UCSD-AML1 (cell line): ENCODE data around the gene LPIN1.
"Not testable (repeated sequence)": the region's sequence is repeated elsewhere in the genome, so short reads cannot be mapped to it uniquely, and the experiment has no call there.

Experiments used
- DNase-seq: peaks from one replicate; lab custom pipeline; 2025; ENCODE audit not compliant: unreplicated experiment; lab: John Stamatoyannopoulos, UW

Gene LPIN1

DNA sequence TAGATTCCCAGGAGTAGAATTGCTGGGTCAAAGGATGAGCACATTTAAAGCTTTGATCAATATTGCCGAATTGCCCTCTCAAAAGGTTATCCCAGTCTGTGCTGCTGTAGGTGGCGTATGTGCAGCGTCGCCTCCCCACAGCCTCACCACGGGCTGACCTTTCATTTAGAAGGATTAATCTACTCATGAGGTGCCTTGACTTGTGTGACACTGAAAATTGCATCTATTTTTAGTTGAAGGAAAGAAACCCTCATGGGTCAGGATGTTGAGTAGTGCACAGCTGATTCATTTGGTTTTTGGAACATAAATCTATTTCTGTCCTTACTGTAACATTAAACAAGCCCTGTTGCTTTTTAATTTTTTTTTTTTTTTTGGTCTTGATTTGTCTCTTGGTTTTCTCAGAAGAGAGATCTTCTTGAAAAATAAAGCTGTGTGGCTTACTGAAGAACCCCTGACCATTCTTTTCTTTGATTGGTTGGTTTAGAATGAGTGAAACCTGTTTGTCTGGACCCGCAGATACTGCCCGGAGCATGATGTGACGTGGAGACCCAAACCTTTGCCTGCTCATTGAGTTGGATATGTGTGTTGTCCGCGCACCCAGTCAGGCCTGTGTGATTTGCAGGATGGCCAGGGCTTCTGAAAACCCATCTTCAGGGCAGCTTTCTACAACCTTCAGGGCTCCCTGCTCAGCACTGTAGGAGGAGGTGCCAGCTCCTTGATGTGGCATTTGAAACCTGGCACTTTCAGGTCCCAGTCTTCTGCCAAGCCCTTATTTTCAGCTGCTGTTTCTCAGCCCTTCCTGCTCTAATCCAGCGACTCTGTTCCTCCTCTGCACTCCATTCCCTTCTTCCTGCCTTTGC is 61.0 kb downstream of the LPIN1 start:
- no peak for DNase-seq

DNA sequence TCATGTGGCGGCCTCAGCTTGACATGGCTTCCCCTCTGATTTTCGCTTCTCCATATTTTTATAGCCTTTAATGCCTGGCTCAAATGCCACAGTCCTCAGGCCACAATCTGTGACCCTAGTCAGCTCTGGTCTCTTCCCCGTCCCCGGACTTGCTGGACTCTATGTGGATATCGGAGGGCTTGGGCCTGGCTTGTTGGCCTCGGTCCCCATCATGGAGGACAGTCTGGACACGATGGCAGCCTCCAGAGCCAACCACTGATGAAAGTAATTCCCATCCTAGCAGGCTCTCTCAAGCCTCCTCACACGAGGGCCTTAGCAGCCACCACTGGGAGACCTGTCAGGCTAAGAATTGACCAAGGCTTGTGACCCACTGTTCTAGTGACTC is 61.6 kb downstream of the LPIN1 start:
- no peak for DNase-seq

DNA sequence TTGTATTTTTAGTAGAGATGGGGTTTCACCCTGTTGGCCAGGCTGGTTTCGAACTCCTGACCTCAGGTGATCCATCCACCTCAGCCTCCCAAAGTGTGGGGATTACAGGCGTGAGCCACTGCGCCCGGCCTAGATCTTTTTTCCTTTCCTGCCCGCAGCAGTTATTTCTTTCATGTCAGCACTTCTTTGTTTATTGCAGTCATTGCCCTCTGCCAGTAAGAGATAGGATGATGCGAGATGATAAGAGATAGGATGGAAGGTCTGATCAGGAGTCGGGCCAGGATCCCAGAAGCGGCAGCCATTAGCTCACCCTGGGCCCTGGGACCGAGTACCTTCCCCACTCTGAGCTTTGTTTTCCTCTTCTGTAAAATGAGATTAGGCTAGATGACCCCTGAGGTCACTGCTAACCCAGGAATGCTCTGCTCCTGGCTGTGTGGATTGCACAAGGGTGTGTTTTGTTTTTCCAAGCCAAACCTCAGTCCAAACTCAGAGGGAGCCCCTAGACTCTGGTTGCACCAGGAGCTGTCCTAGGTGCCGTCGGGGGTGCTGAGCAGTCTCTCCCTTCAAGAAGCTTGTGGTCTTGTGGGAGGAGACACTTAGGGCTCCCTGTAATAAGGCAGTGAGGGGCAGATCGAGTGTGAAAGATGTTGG is 63.3 kb downstream of the LPIN1 start:
- DNase-seq, result no peak

DNA sequence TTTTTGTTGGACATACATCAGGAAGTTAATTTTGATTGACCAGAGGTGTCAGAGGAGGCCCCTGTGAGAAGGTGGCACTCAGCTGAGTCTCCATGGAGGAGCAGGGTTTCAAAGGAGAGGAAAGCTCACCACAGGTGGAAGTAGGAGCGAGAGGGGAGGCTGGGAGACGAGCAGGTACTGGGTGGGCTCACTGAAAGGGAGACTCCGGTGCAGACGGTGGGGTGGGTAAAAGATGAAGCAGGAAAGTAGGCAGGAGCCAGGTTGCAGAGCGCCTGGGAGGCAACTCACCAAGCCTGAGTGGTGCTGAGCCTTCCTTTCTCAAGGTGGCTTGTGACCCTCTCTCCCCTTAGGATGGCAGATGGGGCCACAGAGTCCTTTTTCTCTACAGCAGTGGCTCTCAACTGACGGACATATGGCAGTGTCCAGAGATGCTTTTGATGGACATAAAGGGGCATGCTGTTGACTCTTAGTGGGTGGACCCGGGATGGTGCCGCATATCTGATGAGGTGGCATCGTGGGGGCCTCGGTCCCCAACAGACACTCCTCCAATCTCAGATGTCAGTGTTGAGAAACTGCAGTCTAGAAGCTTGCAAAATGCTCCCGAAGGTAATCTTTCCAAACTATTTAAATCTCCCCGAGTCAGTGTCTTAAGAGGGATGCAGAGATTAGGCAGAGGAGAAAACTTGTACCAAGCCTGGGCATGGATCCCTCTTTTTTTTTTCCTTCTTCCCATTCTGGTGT is 64.0 kb downstream of the LPIN1 start:
- no peak for DNase-seq

DNA sequence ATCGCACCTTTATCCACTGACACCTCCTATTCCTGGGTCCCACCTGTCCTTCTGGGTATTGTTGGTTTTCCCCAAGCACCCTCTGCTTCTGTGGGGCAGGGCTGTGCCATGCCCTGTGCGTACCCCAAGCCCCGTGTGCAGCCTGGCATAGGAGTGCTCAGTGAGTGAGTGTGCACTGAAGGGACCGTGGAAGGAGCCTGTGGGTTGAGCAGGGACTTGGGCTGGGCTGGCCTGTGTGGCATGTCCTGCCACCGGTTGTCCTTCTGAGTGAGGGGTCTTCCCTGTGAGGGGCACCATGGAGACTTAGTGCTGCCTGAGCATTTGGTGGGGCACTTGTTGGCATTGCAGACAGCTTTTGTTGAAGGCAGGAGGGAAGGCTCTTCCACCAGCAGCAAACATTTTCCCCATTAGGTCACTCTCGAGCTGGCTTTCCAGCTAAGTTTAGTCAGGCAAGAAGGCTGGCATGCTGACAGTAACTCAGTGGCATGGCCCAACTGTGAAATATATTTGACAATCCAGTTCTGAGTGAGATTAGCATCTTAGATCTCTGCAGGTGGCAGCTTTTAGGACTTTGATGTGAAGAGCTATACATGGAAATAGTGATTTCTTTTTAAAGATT is 64.7 kb downstream of the LPIN1 start:
- DNase-seq, result no peak

DNA sequence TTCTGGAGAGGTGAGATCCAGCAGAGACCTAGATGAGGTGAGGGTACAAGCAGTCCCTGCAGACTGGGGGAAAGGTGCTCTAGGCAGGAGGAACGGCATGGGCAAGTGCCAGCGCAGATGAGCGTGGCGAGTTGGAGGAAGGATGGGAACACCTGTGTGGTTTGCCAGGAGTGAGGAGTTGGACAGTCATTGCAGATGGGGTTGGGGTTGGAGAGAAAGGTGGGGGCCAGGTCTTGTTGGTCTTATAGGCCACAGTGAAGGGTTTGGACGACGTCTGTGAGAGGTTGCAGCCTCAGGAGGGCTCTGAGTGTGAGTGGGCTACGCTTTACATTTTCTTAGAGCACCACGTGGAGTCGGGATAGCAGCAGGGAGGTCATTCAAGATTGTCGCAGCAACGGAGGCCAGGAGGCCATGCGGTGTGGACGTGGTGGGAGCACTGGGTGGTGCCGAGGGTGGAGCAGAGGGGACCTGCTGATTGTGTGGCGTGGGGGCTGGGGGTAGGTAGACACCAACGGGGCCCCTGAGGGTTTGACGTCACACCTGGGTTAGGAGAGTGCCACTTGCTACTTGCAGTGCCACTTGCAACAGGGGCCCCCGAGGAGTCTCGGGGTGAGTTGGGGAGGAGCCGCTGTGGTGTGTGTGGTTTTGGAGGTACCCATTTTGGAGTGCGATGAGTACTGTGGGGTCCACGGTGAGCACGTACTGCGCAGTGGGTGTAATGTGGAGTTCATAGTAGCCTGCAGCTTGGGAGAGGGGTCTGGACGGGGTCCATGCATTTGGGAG is 66.2 kb downstream of the LPIN1 start:
- no peak for DNase-seq

DNA sequence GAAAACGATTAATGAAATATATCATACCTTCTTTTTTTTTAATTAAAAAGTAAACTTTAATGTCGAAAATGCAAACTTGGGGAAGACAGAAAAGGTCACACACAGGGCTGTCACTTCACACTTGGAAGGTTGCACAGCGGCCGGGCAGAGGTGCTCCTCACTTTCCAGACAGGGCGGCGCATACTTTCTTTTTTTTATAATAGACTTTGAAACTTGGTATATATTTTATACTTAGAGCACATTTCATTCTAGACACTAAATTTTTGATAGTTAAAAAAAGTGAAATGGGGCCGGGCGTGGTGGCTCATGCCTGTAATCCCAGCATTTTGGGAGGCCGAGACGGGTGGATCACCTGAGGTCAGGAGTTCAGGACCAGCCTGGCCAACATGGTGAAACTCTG is 66.9 kb downstream of the LPIN1 start:
- not testable (repeated sequence) for DNase-seq

DNA sequence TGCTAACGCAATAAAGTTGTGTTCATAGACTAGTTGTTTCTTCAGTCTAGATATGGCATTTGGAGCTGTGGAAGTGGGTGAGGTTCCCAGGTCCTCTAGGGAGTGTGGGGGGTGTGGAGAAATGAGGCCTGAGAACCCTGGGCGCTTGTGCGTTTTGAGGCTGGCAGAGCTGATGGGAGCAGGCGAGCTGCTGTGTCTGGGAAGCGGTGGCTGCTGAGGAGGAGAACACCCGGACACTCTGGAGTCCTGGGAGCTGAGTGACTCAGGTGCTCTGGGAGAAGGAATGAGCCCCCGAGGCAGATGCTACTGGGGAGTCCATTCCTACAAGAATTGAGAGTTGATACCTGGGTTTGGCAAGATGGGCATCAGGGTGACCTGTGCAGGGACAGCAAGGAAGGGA is 67.5 kb downstream of the LPIN1 start:
- no peak for DNase-seq

DNA sequence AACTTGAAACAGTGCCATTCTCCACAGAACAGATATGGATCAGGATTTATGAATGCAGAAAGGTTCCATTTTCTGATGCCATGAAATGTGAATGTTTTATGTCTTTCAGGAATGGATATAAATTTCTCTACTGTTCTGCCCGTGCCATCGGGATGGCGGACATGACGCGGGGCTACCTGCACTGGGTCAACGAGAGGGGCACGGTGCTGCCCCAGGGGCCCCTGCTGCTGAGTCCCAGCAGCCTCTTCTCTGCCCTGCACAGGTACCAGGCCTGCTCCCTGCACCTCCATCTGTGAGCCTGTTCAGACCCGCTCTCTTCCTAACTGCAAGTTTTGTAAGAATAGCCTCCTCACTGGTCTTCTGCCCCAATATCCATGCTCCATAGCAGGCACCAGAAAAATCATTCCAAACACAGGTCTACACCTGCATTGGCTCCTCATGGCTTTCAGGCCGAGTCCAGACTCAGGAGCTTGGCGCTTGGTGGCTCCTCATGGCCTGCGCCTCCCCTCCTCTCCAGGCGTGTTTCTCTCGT is 68.6 kb downstream of the LPIN1 start:
- no peak for DNase-seq

DNA sequence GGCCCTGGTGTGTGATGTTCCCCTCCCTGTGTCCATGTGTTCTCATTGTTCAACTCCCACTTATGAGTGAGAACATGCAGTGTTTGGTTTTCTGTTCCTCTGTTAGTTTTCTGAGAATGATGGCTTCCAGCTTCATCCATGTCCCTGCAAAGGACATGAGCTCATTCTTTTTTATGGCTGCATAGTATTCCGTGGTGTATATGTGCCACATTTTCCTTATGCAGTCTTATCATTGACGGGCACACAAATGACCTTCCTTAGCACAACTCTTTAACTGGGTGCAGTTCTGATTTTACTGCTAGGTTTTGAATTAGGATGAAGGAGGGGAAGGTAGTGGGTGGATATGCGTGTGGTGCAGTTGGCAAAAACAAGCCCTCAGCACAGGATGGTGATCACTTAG is 70.5 kb downstream of the LPIN1 start:
- not testable (repeated sequence) for DNase-seq

DNA sequence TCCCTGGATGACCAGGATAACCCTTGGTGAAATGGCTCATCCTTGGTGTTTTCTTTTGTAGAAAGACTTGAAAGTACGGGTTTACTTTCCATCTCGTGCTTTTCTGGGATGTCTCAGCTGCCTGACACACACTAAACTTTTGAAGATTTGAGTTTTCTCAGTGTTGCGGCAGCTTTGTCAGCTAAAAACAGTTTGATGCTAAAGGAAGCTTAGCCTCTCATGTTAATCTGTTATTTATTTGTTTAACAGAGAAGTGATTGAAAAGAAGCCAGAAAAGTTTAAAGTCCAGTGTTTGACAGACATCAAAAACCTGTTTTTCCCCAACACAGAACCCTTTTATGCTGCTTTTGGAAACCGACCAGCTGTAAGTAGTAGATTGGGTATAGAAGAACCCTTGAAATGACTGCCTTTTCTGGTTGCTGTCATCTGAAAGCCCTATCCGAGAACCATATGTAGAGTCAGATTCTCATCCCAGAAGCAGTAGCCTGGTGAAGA is 72.8 kb downstream of the LPIN1 start:
- no peak for DNase-seq

DNA sequence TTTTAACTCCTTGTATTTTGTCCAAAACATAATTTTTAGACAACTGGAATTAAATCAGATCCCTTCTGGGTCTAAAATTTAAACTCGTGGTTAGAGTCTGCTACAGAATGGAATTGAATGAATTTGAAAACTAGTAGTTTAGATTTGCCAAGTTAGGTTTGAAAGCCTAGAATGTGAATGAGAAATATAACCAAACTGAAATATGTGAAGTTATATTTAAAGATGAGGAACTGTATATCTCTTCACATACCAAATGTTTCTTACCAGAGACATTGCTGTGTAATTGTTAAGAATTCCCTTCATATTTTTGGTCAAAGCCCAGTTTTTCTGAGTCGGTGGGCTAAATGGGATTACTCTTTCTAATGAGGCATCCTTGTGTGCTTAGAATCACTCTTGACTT is 74.2 kb downstream of the LPIN1 start:
- no peak for DNase-seq

DNA sequence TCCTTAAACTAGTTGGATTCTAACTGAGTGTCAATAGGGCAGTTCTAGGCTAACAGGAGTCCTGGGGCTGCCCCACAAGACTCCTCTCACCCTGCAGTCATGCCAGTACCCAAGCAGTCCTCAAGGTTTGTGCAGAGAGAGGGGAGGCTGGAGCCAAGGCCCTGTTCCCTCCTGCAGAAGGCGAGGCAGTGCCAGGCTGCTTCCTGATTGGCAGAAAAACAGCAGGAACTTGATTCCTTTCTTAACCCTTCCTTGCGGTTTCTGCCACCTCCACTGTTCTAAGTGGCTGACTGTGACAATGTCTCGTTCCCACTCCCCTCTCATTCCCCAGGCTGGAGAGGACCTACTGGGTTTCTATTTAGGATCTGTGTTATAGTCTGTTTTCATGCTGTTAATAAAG is 75.3 kb downstream of the LPIN1 start:
- DNase-seq, result no peak

DNA sequence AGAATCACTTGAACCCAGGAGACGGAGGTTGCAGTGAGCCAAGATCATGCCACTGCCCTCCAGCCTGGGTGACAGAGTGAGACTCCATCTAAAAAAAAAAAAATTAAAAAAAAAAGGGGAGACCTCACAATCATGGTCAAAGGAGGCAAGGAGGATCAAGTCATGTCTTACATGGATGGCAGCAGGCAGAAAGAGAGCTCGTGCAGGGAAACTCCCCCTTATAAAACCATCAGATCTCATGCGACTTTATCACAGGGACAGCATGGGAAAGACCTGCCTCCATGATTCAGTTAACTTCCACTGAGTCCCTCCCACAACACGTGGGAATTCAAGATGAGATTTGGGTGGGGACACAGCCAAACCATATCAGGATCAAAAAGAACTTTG is 75.9 kb downstream of the LPIN1 start:
- not testable (repeated sequence) for DNase-seq

DNA sequence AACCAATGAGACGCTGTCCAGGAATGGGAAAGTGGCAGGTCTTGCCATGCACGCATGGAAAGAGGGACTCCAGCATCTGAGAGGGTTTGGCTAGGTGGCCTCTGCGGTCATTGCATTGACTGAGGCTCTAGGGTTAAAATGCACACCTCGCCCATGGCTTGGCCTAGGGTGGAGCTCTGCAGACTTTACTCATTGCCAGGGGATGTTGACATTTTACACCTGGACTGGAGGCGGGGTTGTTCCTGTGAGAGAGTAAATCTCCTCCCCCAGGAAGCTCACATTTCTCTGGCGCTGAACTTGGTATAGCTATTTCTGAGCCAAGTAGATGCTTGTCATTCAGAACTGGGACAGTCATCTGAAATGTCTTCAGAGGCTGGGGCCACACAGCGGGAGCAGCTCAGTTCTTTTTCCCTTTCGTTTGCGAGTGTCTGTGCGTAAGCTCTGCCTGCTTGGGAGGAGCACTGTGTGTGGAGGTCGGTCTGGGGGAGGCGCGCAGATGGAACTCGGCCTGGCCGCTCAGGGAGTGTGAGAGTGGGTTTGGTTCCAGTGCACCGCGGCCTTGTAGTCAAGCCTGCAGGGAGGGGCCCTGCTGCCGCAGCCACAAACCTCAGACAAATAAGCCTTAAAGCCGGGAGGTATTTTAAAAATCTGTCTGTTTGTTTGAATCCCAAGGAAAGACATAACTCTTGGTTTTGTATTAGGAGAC is 76.5 kb downstream of the LPIN1 start:
- DNase-seq, result no peak

DNA sequence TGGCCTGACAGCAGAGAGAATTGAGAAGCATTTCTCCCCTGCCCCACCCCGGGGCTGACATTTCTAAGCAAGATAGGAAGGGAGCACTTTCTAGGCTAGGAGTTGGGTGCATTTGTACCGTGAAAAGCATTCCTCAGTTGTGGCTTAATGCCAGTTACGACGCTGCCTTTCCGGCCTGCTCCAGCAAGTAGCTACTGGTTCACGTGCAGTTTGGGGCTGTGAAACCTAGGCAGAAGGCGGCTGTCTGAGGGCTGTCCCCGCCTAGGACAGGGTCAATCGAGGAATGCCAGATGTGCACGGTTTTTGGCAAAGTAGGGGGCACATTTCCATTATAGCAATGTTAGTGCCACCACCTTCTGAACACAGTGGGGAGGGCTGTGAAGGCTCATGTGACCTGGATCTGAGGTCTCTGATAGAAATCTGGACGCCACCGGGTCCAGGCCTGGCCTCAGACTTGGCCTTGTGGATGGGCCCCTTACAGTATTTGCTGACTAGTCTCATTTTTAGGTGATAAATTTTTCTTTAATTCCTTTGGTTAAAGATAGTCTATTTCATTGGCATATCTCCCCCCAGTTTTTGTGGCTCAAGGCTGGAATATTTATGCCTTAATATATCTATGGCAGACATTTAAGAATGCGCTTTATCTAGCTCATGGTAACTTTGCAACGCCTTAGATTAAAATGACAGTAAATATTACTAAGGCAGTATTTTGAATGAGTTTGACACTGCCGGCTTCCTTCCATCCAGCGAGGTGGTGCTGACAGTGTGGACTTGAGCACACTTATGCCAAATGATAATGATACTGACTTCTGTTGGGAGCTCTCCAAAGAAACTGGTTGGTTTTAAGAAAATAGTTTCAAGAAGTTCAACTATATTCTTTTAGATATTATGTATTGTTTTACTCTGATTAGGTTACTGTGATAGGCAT is 78.7 kb downstream of the LPIN1 start:
- no peak for DNase-seq

DNA sequence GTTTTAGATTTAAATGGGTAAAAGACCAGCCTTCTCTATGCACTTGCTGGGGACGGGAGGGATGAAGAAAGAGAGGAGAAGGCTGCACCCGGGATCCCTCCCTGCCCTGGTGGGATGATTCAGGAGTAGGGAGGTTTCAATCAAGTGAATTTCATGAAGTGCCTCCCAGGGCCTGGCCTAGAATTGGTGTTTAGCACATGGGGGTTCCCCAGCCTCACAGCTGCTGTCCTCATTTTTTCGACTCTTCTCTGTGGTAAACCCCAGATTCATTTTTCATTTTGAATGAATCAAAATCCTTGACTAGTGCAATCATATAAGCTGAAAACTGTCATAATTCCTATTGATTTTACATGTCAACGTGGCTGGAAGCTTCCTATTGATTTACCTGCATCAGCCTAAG is 81.1 kb downstream of the LPIN1 start:
- no peak for DNase-seq

DNA sequence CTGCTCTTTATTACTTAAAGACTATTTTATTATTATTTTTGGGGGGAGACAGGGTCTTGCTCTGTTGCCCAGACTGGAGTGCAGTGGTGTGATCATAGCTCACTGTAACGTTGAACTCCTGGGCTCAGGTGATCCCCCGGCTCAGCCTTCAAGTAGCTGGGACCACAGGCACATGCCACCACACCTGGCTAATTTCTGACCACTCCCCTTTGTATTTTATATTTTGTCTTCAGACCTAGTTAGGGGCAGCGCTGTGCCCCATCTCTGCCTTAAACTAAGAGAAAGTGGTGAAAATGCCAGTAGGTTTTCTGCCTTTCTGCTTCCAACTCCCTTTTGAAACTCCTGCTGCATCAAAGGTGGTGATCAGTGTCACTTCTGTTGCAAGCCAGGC is 82.5 kb downstream of the LPIN1 start:
- DNase-seq, result no peak
